ENCODE measurements around the gene SCT.
A peak's percentile ranks its signal among the peaks of the same experiment; 100 is the strongest.

SCT gene, protein sequence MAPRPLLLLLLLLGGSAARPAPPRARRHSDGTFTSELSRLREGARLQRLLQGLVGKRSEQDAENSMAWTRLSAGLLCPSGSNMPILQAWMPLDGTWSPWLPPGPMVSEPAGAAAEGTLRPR

GRCh38 chr11:626475-627307 is at the start of gene SCT:
SCT (minus strand) TSS chr11:627181; CDS start chr11:627143, 38 bp downstream.
- TF ChIP-seq, protein P1, sequence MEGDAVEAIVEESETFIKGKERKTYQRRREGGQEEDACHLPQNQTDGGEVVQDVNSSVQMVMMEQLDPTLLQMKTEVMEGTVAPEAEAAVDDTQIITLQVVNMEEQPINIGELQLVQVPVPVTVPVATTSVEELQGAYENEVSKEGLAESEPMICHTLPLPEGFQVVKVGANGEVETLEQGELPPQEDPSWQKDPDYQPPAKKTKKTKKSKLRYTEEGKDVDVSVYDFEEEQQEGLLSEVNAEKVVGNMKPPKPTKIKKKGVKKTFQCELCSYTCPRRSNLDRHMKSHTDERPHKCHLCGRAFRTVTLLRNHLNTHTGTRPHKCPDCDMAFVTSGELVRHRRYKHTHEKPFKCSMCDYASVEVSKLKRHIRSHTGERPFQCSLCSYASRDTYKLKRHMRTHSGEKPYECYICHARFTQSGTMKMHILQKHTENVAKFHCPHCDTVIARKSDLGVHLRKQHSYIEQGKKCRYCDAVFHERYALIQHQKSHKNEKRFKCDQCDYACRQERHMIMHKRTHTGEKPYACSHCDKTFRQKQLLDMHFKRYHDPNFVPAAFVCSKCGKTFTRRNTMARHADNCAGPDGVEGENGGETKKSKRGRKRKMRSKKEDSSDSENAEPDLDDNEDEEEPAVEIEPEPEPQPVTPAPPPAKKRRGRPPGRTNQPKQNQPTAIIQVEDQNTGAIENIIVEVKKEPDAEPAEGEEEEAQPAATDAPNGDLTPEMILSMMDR (IDR thresholded peaks at IDR 0.05; ENCODE audit: low read length, missing control alignments), result no peak
- DNase-seq (ENCODE audit: low read depth), result no peak
- H3K4me3 ChIP-seq (replicated peaks; ENCODE audit: low read depth, low read length), result no peak within 1 kb of the TSS

GRCh38 chr11:674406-674805 is 47.4 kb upstream of the SCT start:
- TF ChIP-seq, protein P1 (IDR thresholded peaks at IDR 0.05; ENCODE audit: low read length, missing control alignments), result no peak
- no peak for DNase-seq (ENCODE audit: low read depth)
- H3K4me3 ChIP-seq (replicated peaks; ENCODE audit: low read depth, low read length), result no peak overlapping the region

DNA sequence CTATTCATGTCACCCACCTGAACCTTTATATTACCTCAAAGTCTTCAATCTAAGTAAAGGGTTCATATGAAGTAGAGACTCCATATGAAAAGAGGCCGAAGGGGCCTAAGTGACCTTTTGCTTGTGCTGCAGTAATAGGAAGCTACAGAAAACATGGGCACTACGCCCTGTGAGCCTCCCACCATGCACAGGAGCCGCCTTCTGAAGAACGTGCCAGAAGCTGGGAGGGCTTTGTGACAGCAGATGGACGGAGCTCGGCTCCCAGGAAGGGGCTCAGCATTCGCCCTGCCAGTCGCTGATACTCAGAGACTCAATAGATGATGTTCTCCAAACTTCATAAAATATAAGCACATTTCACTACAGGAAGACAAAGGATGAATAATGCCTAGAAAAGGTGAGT is 46.9 kb upstream of the SCT start:
- no peak overlapping the region for H3K4me3 ChIP-seq (replicated peaks; ENCODE audit: low read depth, low read length)
- TF ChIP-seq, protein P1 (IDR thresholded peaks at IDR 0.05; ENCODE audit: low read length, missing control alignments), result no peak
- no peak for DNase-seq (ENCODE audit: low read depth)

- H3K4me3 ChIP-seq (replicated peaks; ENCODE audit: low read depth, low read length), result no peak overlapping the region
- peak; percentile 5 for DNase-seq (ENCODE audit: low read depth)
- TF ChIP-seq, protein P1 (IDR thresholded peaks at IDR 0.05; ENCODE audit: low read length, missing control alignments), result no peak
These were observed 38.8 kb upstream of the SCT start for GRCh38 chr11:665704-666281.

DNA sequence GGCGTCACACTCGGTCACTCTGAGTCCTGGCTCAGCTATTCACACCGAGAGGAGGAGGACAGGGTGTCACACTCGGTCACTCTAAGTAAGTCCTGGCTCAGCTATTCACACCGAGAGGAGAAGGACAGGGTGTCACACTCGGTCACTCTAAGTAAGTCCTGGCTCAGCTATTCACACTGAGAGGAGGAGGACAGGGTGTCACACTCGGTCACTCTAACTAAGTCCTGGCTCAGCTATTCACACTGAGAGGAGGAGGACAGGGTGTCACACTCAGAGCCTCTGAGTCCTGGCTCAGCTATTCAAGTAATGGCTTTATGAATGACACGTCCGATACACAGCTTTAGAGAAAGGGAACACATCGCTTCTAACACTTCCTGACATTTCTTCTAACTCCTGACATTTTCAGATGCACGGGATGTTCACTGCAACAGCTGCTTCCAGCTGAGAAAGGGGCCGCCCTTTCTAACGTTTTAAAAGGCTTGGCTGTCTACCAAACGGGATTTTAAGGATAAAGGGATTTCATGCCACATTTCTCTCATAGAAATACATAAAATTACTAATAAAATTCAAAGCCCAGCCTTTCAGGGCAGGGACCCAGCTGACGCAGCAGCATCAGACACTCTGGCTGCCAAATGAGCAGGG is 38.2 kb upstream of the SCT start:
- no peak overlapping the region for H3K4me3 ChIP-seq (replicated peaks; ENCODE audit: low read depth, low read length)
- no peak for DNase-seq (ENCODE audit: low read depth)
- TF ChIP-seq, protein P1 (IDR thresholded peaks at IDR 0.05; ENCODE audit: low read length, missing control alignments), result no peak

GRCh38 chr11:662689-663274 is 35.8 kb upstream of the SCT start:
- H3K4me3 ChIP-seq (replicated peaks; ENCODE audit: low read depth, low read length), result no peak overlapping the region
- DNase-seq (ENCODE audit: low read depth), result peak; percentile 63
- TF ChIP-seq, protein P1 (IDR thresholded peaks at IDR 0.05; ENCODE audit: low read length, missing control alignments), result peak; percentile 68
